ENCODE data around the gene PAXX.

GRCh38 chr9:136972335-136972734, 19.9 kb upstream of the PAXX start:
- no peak for TF ChIP-seq POLR2A (IDR thresholded peaks at IDR 0.05)
- TF ChIP-seq CTCF (IDR thresholded peaks at IDR 0.05), result no peak

All from Peyer's patch (tissue), 4 donors.